ENCODE measurements around the gene NLRC4. TPM values are rescaled to one million over a fixed set of nuclear protein-coding genes. Genes with fewer than 3 reads are reported as not detected.
"Not testable (repeated sequence)": the region's sequence is repeated elsewhere in the genome, so short reads cannot be mapped to it uniquely, and the experiment has no call there.

The NLRC4 gene, protein sequence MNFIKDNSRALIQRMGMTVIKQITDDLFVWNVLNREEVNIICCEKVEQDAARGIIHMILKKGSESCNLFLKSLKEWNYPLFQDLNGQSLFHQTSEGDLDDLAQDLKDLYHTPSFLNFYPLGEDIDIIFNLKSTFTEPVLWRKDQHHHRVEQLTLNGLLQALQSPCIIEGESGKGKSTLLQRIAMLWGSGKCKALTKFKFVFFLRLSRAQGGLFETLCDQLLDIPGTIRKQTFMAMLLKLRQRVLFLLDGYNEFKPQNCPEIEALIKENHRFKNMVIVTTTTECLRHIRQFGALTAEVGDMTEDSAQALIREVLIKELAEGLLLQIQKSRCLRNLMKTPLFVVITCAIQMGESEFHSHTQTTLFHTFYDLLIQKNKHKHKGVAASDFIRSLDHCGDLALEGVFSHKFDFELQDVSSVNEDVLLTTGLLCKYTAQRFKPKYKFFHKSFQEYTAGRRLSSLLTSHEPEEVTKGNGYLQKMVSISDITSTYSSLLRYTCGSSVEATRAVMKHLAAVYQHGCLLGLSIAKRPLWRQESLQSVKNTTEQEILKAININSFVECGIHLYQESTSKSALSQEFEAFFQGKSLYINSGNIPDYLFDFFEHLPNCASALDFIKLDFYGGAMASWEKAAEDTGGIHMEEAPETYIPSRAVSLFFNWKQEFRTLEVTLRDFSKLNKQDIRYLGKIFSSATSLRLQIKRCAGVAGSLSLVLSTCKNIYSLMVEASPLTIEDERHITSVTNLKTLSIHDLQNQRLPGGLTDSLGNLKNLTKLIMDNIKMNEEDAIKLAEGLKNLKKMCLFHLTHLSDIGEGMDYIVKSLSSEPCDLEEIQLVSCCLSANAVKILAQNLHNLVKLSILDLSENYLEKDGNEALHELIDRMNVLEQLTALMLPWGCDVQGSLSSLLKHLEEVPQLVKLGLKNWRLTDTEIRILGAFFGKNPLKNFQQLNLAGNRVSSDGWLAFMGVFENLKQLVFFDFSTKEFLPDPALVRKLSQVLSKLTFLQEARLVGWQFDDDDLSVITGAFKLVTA
- total RNA-seq, result under 1 TPM in 1 of 2 experiments, not detected in 1; 0.07 TPM

GRCh38 chr2:32264422-32265105 lies at the start of gene NLRC4:
TSS of gene NLRC4 (minus strand) at chr2:32264886. CDS start at chr2:32256775, 8,111 bp downstream.
- CTCF ChIA-PET, result interaction anchor here (0.6 to 0.7 kb wide), 2 partner anchors 130 to 581 kb away, joined by 3 read pairs; no protein-coding TSS in a partner anchor
- H3K27ac Mint-ChIP-seq, result peak within 1 kb of the TSS; percentile 41
- H3K4me1 Mint-ChIP-seq, result peaks cover 4% of the 10 kb centered on the region
- H3K27me3 Mint-ChIP-seq, result no peaks in the 10 kb centered on the region
- DNase-seq (no peak), ATAC-seq (peak; percentile 33)
- no peaks in the 10 kb centered on the region for H3K9me3 Mint-ChIP-seq (ENCODE audit: low read depth)
- peak within 1 kb of the TSS; percentile 14 for H3K4me3 Mint-ChIP-seq
- H3K36me3 Mint-ChIP-seq, result no peaks in the 10 kb centered on the region

DNA sequence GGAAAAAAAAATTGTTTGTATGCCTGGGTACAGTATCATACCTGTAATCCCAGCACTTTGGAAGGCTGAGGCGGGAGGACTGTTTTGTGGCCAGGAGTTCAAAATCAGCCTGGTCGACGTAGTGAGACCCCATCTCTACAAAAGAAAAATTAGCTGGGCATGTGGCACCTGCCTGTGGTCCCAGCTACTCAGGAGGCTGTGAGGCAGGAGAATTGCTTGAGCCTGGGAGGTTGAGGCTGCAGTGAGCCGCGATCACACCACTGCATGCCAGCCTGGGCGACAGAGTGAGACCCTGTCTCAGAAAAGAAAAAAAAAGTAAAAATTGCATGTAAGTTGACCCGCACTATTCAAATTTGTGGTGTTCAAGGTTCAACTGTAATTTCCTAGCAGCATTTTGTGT lies 45.9 kb upstream of the NLRC4 start:
- H3K4me3 Mint-ChIP-seq, result no peak overlapping the region
- H3K9me3 Mint-ChIP-seq (ENCODE audit: low read depth), result no peaks in the 10 kb centered on the region
- CTCF ChIA-PET, result no interaction called here
- H3K4me1 Mint-ChIP-seq, result no peaks in the 10 kb centered on the region
- H3K27ac Mint-ChIP-seq, result no peak overlapping the region
- H3K36me3 Mint-ChIP-seq, result peaks cover 9% of the 10 kb centered on the region
- H3K27me3 Mint-ChIP-seq, result no peaks in the 10 kb centered on the region
- no peak for ATAC-seq
- DNase-seq, result no peak

DNA sequence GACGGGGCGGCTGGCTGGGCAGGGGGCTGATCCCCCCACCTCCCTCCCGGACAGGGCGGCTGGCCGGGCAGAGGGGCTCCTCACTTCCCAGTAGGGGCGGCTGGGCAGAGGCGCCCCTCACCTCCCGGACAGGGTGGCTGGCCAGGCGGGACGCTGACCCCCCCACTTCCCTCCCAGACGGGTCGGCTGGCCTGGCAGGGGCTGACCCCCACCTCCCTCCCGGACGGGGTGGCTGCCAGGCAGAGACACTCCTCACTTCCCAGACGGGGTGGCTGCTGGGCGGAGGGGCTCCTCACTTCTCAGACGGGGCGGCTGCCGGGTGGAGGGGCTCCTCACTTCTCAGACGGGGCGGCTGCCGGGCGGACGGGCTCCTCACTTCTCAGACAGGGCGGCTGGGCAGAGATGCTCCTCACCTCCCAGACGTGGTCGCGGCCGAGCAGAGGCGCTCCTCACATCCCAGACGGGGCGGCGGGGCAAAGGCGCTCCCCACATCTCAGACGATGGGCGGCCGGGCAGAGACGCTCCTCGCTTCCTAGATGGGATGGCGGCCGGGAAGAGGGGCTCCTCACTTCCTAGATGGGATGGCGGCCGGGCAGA lies 29.4 kb upstream of the NLRC4 start:
- H3K4me3 Mint-ChIP-seq; H3K9me3 Mint-ChIP-seq (ENCODE audit: low read depth); H3K4me1 Mint-ChIP-seq; H3K27ac Mint-ChIP-seq; H3K27me3 Mint-ChIP-seq; DNase-seq; CTCF ChIA-PET; ATAC-seq: not testable (repeated sequence)
- peaks cover 28% of the 10 kb centered on the region for H3K36me3 Mint-ChIP-seq

GRCh38 chr2:32293493-32293892 lies 28.8 kb upstream of the NLRC4 start:
- peaks cover 10% of the 10 kb centered on the region for H3K4me1 Mint-ChIP-seq
- H3K27me3 Mint-ChIP-seq; H3K27ac Mint-ChIP-seq; DNase-seq; H3K9me3 Mint-ChIP-seq (ENCODE audit: low read depth); H3K4me3 Mint-ChIP-seq; ATAC-seq; CTCF ChIA-PET: not testable (repeated sequence)
- H3K36me3 Mint-ChIP-seq, result peaks cover 28% of the 10 kb centered on the region

DNA sequence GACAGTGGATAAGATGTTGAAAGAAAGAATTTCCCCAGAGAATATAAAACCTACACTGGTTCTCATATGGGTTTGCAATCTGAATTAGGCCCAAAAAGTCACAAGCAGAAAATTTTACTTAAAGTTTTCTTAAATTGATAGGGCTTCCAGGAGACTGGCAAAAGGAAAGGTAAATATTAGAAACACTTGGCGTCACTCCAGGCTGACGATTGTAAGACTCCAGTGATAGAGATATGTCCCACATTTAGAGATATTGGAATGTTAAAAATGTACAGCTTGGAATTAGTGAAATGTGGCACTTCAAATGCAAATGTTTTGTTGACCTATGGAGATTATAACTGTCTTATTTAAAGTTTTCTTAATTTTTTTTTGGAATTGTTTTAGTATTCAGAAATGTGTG lies 27.1 kb upstream of the NLRC4 start:
- no peak overlapping the region for H3K27ac Mint-ChIP-seq
- peaks cover 28% of the 10 kb centered on the region for H3K36me3 Mint-ChIP-seq
- CTCF ChIA-PET, result no interaction called here
- ATAC-seq, result no peak
- no peak for DNase-seq
- no peaks in the 10 kb centered on the region for H3K9me3 Mint-ChIP-seq (ENCODE audit: low read depth)
- no peak overlapping the region for H3K4me3 Mint-ChIP-seq
- peaks cover 13% of the 10 kb centered on the region for H3K4me1 Mint-ChIP-seq
- H3K27me3 Mint-ChIP-seq, result no peaks in the 10 kb centered on the region

GRCh38 chr2:32290000-32290339 lies 25.3 kb upstream of the NLRC4 start:
- no peaks in the 10 kb centered on the region for H3K27me3 Mint-ChIP-seq
- H3K27ac Mint-ChIP-seq, result no peak overlapping the region
- no peak overlapping the region for H3K4me3 Mint-ChIP-seq
- peaks cover 13% of the 10 kb centered on the region for H3K4me1 Mint-ChIP-seq
- H3K36me3 Mint-ChIP-seq, result peaks cover 25% of the 10 kb centered on the region
- CTCF ChIA-PET, result no interaction called here
- DNase-seq (no peak), ATAC-seq (no peak)
- no peaks in the 10 kb centered on the region for H3K9me3 Mint-ChIP-seq (ENCODE audit: low read depth)

GRCh38 chr2:32289165-32289999 lies 24.7 kb upstream of the NLRC4 start:
- H3K36me3 Mint-ChIP-seq, result peaks cover 28% of the 10 kb centered on the region
- ATAC-seq, result no peak

DNA sequence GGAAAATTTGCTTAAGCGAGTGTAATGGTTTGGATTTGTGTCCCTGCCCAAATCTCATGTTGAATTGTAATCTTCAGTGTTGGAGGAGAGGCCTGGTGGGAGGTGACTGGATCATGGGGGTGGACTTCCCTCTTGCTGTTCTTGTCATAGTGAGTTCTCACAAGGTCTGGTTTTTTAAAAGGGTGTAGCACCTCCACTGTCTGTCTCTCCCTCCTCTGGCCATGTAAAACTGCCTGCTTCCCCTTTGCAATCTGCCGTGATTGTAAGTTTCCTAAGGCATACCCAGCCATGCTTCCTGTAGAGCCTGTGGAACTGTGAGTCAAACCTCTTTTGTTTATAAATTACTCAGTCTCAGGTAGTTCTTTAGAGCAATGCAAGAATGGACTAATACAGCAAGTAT lies 19.6 kb upstream of the NLRC4 start:
- Mint-ChIP-seq H3K36me3 (peaks cover 36% of the 10 kb centered on the region), H3K27ac (no peak overlapping the region), H3K4me3 (no peak overlapping the region), H3K27me3 (no peaks in the 10 kb centered on the region), H3K4me1 (peaks cover 26% of the 10 kb centered on the region), H3K9me3 (ENCODE audit: low read depth) (no peaks in the 10 kb centered on the region)
- CTCF ChIA-PET, result interaction anchor here (0.5 kb wide), 1 partner anchor 158 kb away, joined by 3 read pairs; no protein-coding TSS in a partner anchor
- DNase-seq (no peak), ATAC-seq (no peak)

More at GRCh38 chr2:32289165-32289999, 24.7 kb upstream of the NLRC4 start:
- Mint-ChIP-seq H3K4me3 (no peak overlapping the region), H3K27me3 (no peaks in the 10 kb centered on the region), H3K9me3 (ENCODE audit: low read depth) (no peaks in the 10 kb centered on the region), H3K4me1 (peaks cover 16% of the 10 kb centered on the region), H3K27ac (no peak overlapping the region)
- no peak for DNase-seq
- CTCF ChIA-PET, result no interaction called here

GRCh38 chr2:32278478-32278853 lies 13.8 kb upstream of the NLRC4 start:
- H3K27me3 Mint-ChIP-seq, result peaks cover 3% of the 10 kb centered on the region
- CTCF ChIA-PET, result no interaction called here
- H3K4me1 Mint-ChIP-seq, result peaks cover 26% of the 10 kb centered on the region
- no peaks in the 10 kb centered on the region for H3K9me3 Mint-ChIP-seq (ENCODE audit: low read depth)
- peak overlapping the region; percentile 79 for H3K4me3 Mint-ChIP-seq
- H3K36me3 Mint-ChIP-seq, result peaks cover 17% of the 10 kb centered on the region
- peak overlapping the region; percentile 89 for H3K27ac Mint-ChIP-seq
- ATAC-seq (no peak), DNase-seq (no peak)

DNA sequence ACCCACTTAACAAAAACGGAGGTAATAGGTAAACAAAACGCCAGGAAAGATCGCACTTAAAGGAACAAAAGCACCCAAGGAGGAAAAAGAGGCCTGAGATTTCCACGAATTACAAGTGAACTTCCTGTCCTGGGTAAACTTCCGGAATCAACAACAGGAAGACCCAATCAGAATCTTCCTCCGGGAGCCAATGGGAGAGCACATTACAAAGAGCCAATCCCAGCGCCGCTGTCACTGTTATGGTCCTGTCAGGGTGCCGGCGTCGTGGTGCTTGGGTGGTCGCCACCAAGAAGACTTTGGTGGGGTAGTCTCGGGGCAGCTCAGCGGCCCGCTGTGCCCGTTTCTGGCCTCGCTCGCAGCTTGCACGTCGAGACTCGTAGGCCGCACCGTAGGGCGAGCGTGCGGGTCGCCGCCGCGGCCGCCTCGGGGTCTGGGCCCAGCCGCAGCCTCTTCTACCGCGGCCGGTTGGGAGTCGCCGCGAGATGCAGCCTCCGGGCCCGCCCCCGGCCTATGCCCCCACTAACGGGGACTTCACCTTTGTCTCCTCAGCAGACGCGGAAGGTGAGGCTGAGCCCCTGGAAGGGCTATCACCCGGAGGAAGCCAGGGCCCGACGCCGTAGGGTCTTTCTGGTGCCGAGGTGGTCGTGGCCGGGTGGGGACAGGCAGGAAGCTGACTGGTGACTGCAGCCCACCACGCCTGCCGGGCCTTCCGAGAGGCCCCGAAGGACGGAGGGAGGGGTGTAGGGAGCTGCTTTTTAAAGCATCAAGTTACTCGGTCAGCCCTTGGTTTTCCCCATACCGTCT lies 13.2 kb upstream of the NLRC4 start, which contains the start of gene YIPF4:
Gene YIPF4, plus strand, starts transcription at position 231 of the 804 bp plus-strand sequence. Its CDS starts 252 bp downstream, at position 483.
- CTCF ChIA-PET, result interaction anchor here (0.6 kb wide), 1 partner anchor 250 kb away, joined by 3 read pairs; no protein-coding TSS in a partner anchor

GRCh38 chr2:32277363-32277673 lies 12.6 kb upstream of the NLRC4 start:
- peaks cover 9% of the 10 kb centered on the region for H3K36me3 Mint-ChIP-seq
- H3K9me3 Mint-ChIP-seq (ENCODE audit: low read depth), result no peaks in the 10 kb centered on the region
- peak overlapping the region; percentile 95 for H3K27ac Mint-ChIP-seq
- DNase-seq, result no peak
- H3K4me3 Mint-ChIP-seq, result peak overlapping the region; percentile 79
- peaks cover 6% of the 10 kb centered on the region for H3K27me3 Mint-ChIP-seq
- H3K4me1 Mint-ChIP-seq, result peaks cover 22% of the 10 kb centered on the region
- CTCF ChIA-PET, result interaction anchor here (0.6 kb wide), 1 partner anchor 250 kb away, joined by 3 read pairs; no protein-coding TSS in a partner anchor
- no peak for ATAC-seq

More for the DNA sequence above, 13.2 kb upstream of the NLRC4 start, which contains the start of gene YIPF4:
- Mint-ChIP-seq H3K36me3 (peaks cover 13% of the 10 kb centered on the region), H3K27me3 (peaks cover 6% of the 10 kb centered on the region), H3K27ac (peak within 1 kb of the TSS; percentile 95), H3K9me3 (ENCODE audit: low read depth) (no peaks in the 10 kb centered on the region), H3K4me1 (peaks cover 22% of the 10 kb centered on the region), H3K4me3 (peak within 1 kb of the TSS; percentile 79)
- peak; percentile 97 for ATAC-seq
- DNase-seq, result peak; percentile 93
